Lung (tissue), 12 donors: ENCODE data around the gene CSMD2. TPM values are rescaled to one million over a fixed set of nuclear protein-coding genes. Genes with fewer than 3 reads are reported as not detected.

Experiments
- ATAC-seq: fragments of 200-7000 bp; cut with Tn5 transposase; one replicate; pipeline ENCODE4 v1.9.1; 2020; ENCODE audit warnings: moderate number of reproducible peaks; ENCODE audit not compliant: insufficient read depth, low FRiP score
- DNase-seq, 3 donors: peaks; one replicate each; pipeline ENCODE4 v3.0.0-alpha.2; 2013 to 2017
- H3K27ac ChIP-seq, 2 donors: one replicate each; pipeline ENCODE4 v1.5.1; 2013; ENCODE audit warnings: mild to moderate bottlenecking in 2 of 2, moderate library complexity in 2 of 2, control low read depth in 1 of 2, inconsistent platforms in 1 of 2, low read depth in 1 of 2, low read length in 1 of 2
- H3K27me3 ChIP-seq, 3 donors: one replicate each; pipeline ENCODE4 v1.5.1; 2013; ENCODE audit warnings: low read length in 2 of 3; ENCODE audit not compliant: control insufficient read depth in 3 of 3, insufficient read depth in 3 of 3
- H3K36me3 ChIP-seq, 4 donors: one replicate each; pipeline ENCODE4 v1.5.1; 2013; ENCODE audit warnings: low read length in 4 of 4, mild to moderate bottlenecking in 1 of 4, moderate library complexity in 1 of 4; ENCODE audit not compliant: control insufficient read depth in 4 of 4, insufficient read depth in 4 of 4
- H3K4me1 ChIP-seq, 5 donors: one replicate each; pipeline ENCODE4 v1.5.1; 2013; ENCODE audit warnings: low read length in 5 of 5, mild to moderate bottlenecking in 2 of 5, moderate library complexity in 1 of 5; ENCODE audit not compliant: control insufficient read depth in 5 of 5, insufficient read depth in 5 of 5
- H3K4me3 ChIP-seq: one replicate; pipeline ENCODE4 v1.5.1; 2013; ENCODE audit warnings: mild to moderate bottlenecking, control low read depth, moderate library complexity
- H3K9ac ChIP-seq, 2 donors: one replicate each; pipeline ENCODE4 v1.5.1; 2013; ENCODE audit warnings: low read length in 2 of 2, control low read depth in 1 of 2; ENCODE audit not compliant: insufficient read depth in 1 of 2
- H3K9me3 ChIP-seq, 4 donors: one replicate each; pipeline ENCODE4 v1.5.1; 2013; ENCODE audit warnings: low read length in 3 of 4, mild to moderate bottlenecking in 1 of 4, moderate library complexity in 1 of 4; ENCODE audit not compliant: control insufficient read depth in 4 of 4, insufficient read depth in 3 of 4
- CTCF ChIP-seq: IDR thresholded peaks from 2 replicates; pipeline ENCODE4 v1.5.1; 2012; ENCODE audit warnings: mild to moderate bottlenecking; ENCODE audit errors: control extremely low read depth, extremely low read depth
- WGBS, 2 donors: extraction: QIAGEN DNeasy Blood & Tissue Kit; methylation state at CpG; one replicate each; pipeline ENCODE4 v1.1.7; 2013; 5-methylcytosine and 5-hydroxymethylcytosine counted together
- polyA plus RNA-seq, 2 donors: library from polyadenylated mRNA; stranded (reverse); fragments of 200-250 nt; gene quantifications; one replicate each; pipeline ENCODE4 v1.2.1, GENCODE V29; 2013
- total RNA-seq, 2 donors: library from RNA; depleted of rRNA in 1 of 2; stranded (reverse); fragments of >200 nt in 1 of 2; gene quantifications; one replicate each; pipeline ENCODE4 v1.2.1, GENCODE V29; 2014 to 2021
- donor health status: control.
- donor health status: control.
- donor health status: Bipolar disorder and iron deficiency.
- donor health status: healthy.
- donor health status: DM: yes; HTN: yes; CAD: no.

Gene CSMD2
- total and polyA plus RNA-seq, 4 donors: 0.11 to 1.2 (median 0.39) TPM

GRCh38 chr1:33854091-33854490 is 310.9 kb downstream of the CSMD2 start:
- Histone ChIP-seq H3K36me3 (no peaks in the 10 kb centered on the region), H3K4me1 (no peaks in the 10 kb centered on the region), H3K9ac (no peak overlapping the region), H3K9me3 (no peaks in the 10 kb centered on the region), H3K27me3 (peaks cover 0 to 5% (median 2%) of the 10 kb centered on the region in 3 donors), H3K4me3 (no peak overlapping the region), H3K27ac (no peak overlapping the region)
- DNase-seq (no peak), ATAC-seq (no peak)
- no peak for TF ChIP-seq CTCF
- WGBS, 2 donors: 85 to 90% methylated on average over 5 of the region's 5 CpGs

- ATAC-seq (no peak), DNase-seq (peak in 1 of 3 donors; percentile 22)
- no peak overlapping the region for H3K27ac ChIP-seq
- peaks cover 0 to 7% (median 4%) of the 10 kb centered on the region in 3 donors for H3K27me3 ChIP-seq
- H3K4me1 ChIP-seq: no peaks in the 10 kb centered on the region
- no peak for TF ChIP-seq CTCF
- WGBS, 2 donors: 39 to 53% methylated on average over 1 of the region's 1 CpG
- H3K9me3 ChIP-seq: no peaks in the 10 kb centered on the region
- no peak overlapping the region for H3K9ac ChIP-seq
- no peak overlapping the region for H3K4me3 ChIP-seq
- no peaks in the 10 kb centered on the region for H3K36me3 ChIP-seq
Observed at GRCh38 chr1:33853431-33853830, 311.6 kb downstream of the CSMD2 start.

GRCh38 chr1:33852711-33853110 is 312.3 kb downstream of the CSMD2 start:
- H3K9me3 ChIP-seq: no peaks in the 10 kb centered on the region
- DNase-seq (peak in 1 of 3 donors; percentile 8), ATAC-seq (no peak)
- H3K4me1 ChIP-seq: no peaks in the 10 kb centered on the region
- no peak for TF ChIP-seq CTCF
- no peaks in the 10 kb centered on the region for H3K36me3 ChIP-seq
- H3K4me3 ChIP-seq: no peak overlapping the region
- H3K27me3 ChIP-seq: peaks cover 0 to 7% (median 4%) of the 10 kb centered on the region in 3 donors
- H3K9ac ChIP-seq: no peak overlapping the region
- no peak overlapping the region for H3K27ac ChIP-seq

GRCh38 chr1:33850481-33850880 is 314.5 kb downstream of the CSMD2 start:
- ATAC-seq: no peak
- peaks cover 0 to 7% (median 4%) of the 10 kb centered on the region in 3 donors for H3K27me3 ChIP-seq

More at GRCh38 chr1:33850481-33850880, 314.5 kb downstream of the CSMD2 start:
- no peaks in the 10 kb centered on the region for H3K36me3 ChIP-seq
- no peak for TF ChIP-seq CTCF
- no peak overlapping the region for H3K4me3 ChIP-seq
- H3K4me1 ChIP-seq: no peaks in the 10 kb centered on the region
- 87 to 94% methylated on average over 1 of the region's 1 CpG for WGBS, 2 donors
- H3K9ac ChIP-seq: no peak overlapping the region
- H3K27ac ChIP-seq: no peak overlapping the region
- DNase-seq: no peak
- H3K9me3 ChIP-seq: no peaks in the 10 kb centered on the region
